ENCODE measurements around the gene POFUT1. TPM values are rescaled to one million over a fixed set of nuclear protein-coding genes. Genes with fewer than 3 reads are reported as not detected.
A peak's percentile ranks its signal among the peaks of the same experiment; 100 is the strongest.

POFUT1 gene
- polyA plus RNA-seq, 3 donors, result 10.9 to 22.8 (median 11.8) TPM

GRCh38 chr20:32209850-32210605, 2.3 kb downstream of the POFUT1 start:
- Histone ChIP-seq H3K9me3 (replicated peaks in 1 of 2; ENCODE audit: control insufficient read depth in 1 of 2, insufficient read depth in 1 of 2, low read length in 2 of 2) (no peaks in the 10 kb centered on the region), H2AFZ (ENCODE audit: insufficient read depth, low read depth, low read length, poor library complexity, severe bottlenecking) (no peak overlapping the region), H3K36me3 (replicated peaks in 1 of 2; ENCODE audit: control insufficient read depth in 1 of 2, insufficient read depth in 2 of 2, low read length in 2 of 2) (peaks cover 24 to 46% of the 10 kb centered on the region in 2 donors), H3K79me2 (ENCODE audit: insufficient read depth, low read length) (peaks cover 52% of the 10 kb centered on the region), H3K9ac (ENCODE audit: insufficient read depth, low read length, poor library complexity, severe bottlenecking) (no peak overlapping the region), H3K4me3 (replicated peaks in 1 of 3; ENCODE audit: low read depth in 2 of 3, low read length in 3 of 3) (no peak overlapping the region), H4K20me1 (ENCODE audit: insufficient read depth, low read length) (peaks cover 6% of the 10 kb centered on the region), H3K27ac (ENCODE audit: low read depth in 1 of 2, low read length in 2 of 2) (peak overlapping the region in 1 of 2 donors; percentile 79), H3K4me1 (ENCODE audit: control insufficient read depth in 1 of 2, insufficient read depth in 2 of 2, low read length in 2 of 2) (peaks cover 28 to 38% of the 10 kb centered on the region in 2 donors), H3K4me2 (replicated peaks; ENCODE audit: extremely low read depth, low read length, poor library complexity, severe bottlenecking) (no peak overlapping the region), H3K27me3 (ENCODE audit: control insufficient read depth in 2 of 2, insufficient read depth in 2 of 2, low read length in 2 of 2) (no peaks in the 10 kb centered on the region)
- WGBS (ENCODE audit: insufficient coverage), result 93% methylated on average over 7 of the region's 9 CpGs
- Mint-ChIP-seq H3K27ac (peak overlapping the region in 3 of 7 donors; percentile 38 to 56 (median 51)), H3K36me3 (peaks cover 35 to 53% of the 10 kb centered on the region in 2 donors), H3K4me3 (no peak overlapping the region), H3K9me3 (no peaks in the 10 kb centered on the region), H3K4me1 (peaks cover 45% of the 10 kb centered on the region), H3K27me3 (ENCODE audit: low read depth in 3 of 3) (peaks cover 0 to 4% (median 1%) of the 10 kb centered on the region in 3 donors)
- intact Hi-C loops (cut with micrococcal nuclease), result loop anchor here (5.0 to 10.0 kb wide), 2 partner anchors 98 to 275 kb away; no protein-coding TSS in a partner anchor
- TF ChIP-seq CTCF (IDR thresholded peaks at IDR 0.05), result no peak
- DNase-seq, result no peak

- Histone ChIP-seq H3K79me2 (ENCODE audit: insufficient read depth, low read length) (peaks cover 17% of the 10 kb centered on the region), H3K9me3 (replicated peaks in 1 of 2; ENCODE audit: control insufficient read depth in 1 of 2, insufficient read depth in 1 of 2, low read length in 2 of 2) (no peaks in the 10 kb centered on the region), H2AFZ (ENCODE audit: insufficient read depth, low read depth, low read length, poor library complexity, severe bottlenecking) (no peak overlapping the region), H3K9ac (ENCODE audit: insufficient read depth, low read length, poor library complexity, severe bottlenecking) (no peak overlapping the region), H3K4me1 (ENCODE audit: control insufficient read depth in 1 of 2, insufficient read depth in 2 of 2, low read length in 2 of 2) (peaks cover 0 to 8% of the 10 kb centered on the region in 2 donors), H3K27ac (ENCODE audit: low read depth in 1 of 2, low read length in 2 of 2) (no peak overlapping the region), H4K20me1 (ENCODE audit: insufficient read depth, low read length) (no peaks in the 10 kb centered on the region), H3K4me2 (replicated peaks; ENCODE audit: extremely low read depth, low read length, poor library complexity, severe bottlenecking) (no peak overlapping the region), H3K4me3 (replicated peaks in 1 of 3; ENCODE audit: low read depth in 2 of 3, low read length in 3 of 3) (no peak overlapping the region), H3K27me3 (ENCODE audit: control insufficient read depth in 2 of 2, insufficient read depth in 2 of 2, low read length in 2 of 2) (no peaks in the 10 kb centered on the region), H3K36me3 (replicated peaks in 1 of 2; ENCODE audit: control insufficient read depth in 1 of 2, insufficient read depth in 2 of 2, low read length in 2 of 2) (peaks cover 58 to 85% of the 10 kb centered on the region in 2 donors)
- no peak overlapping the region for H3K4me3 Mint-ChIP-seq
- TF ChIP-seq CTCF (IDR thresholded peaks at IDR 0.05), result no peak
- peaks cover 16% of the 10 kb centered on the region for H3K4me1 Mint-ChIP-seq
- DNase-seq, result no peak
- H3K27ac Mint-ChIP-seq, result no peak overlapping the region
- intact Hi-C loops (cut with micrococcal nuclease), result no loop called here
- peaks cover 71 to 91% of the 10 kb centered on the region in 2 donors for H3K36me3 Mint-ChIP-seq
- no CpG with 5 or more reads among the region's 1 CpG for WGBS (ENCODE audit: insufficient coverage)
- no peaks in the 10 kb centered on the region for H3K9me3 Mint-ChIP-seq
- H3K27me3 Mint-ChIP-seq (ENCODE audit: low read depth in 3 of 3), result no peaks in the 10 kb centered on the region
These were observed 6.2 kb downstream of the POFUT1 start for GRCh38 chr20:32213870-32214269.

Data from CD14-positive monocyte (primary cell).